Measurements from ENCODE around the gene DSCAM.

DNA sequence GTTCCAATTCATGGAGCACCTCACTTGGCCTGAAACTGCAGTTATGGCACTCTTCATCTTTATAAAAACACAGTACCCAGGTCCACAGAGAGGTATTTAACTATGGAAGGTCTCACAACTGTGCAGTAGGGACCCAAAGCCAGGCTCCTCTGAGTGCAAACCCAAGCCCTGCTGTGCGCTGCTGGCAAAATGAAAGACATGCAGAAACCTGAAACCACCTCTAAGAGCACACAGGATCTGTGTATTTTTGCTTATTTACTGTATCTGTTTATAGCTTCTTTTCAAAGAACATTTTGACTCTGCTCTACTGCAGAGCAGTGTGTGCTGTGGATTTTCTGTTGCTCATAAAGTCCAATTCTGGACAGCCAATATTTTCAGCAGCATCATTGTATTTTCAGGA is 166.6 kb downstream of the DSCAM start:
- TF ChIP-seq, protein P1, sequence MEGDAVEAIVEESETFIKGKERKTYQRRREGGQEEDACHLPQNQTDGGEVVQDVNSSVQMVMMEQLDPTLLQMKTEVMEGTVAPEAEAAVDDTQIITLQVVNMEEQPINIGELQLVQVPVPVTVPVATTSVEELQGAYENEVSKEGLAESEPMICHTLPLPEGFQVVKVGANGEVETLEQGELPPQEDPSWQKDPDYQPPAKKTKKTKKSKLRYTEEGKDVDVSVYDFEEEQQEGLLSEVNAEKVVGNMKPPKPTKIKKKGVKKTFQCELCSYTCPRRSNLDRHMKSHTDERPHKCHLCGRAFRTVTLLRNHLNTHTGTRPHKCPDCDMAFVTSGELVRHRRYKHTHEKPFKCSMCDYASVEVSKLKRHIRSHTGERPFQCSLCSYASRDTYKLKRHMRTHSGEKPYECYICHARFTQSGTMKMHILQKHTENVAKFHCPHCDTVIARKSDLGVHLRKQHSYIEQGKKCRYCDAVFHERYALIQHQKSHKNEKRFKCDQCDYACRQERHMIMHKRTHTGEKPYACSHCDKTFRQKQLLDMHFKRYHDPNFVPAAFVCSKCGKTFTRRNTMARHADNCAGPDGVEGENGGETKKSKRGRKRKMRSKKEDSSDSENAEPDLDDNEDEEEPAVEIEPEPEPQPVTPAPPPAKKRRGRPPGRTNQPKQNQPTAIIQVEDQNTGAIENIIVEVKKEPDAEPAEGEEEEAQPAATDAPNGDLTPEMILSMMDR (IDR thresholded peaks at IDR 0.05), result no peak
- TF ChIP-seq POLR2A (IDR thresholded peaks at IDR 0.05), result no peak
- no peak for TF ChIP-seq POLR2AphosphoS5 (IDR thresholded peaks at IDR 0.05)
- TF ChIP-seq EP300 (IDR thresholded peaks at IDR 0.05), result no peak

All from gastroesophageal sphincter (tissue), 3 donors.